H1 (cell line): ENCODE data around the gene NEDD9. TPM values are rescaled to one million over a fixed set of nuclear protein-coding genes. Genes with fewer than 3 reads are reported as not detected.

Source experiments
- CTCF ChIA-PET: fragments of 300-600 bp; sonication (Branson Sonifier 250); formaldehyde crosslinking; loops from one replicate; lab custom pipeline; 2021; ENCODE audit not compliant: partially characterized antibody; lab: Charles Lee
- POLR2A ChIA-PET: fragments of 300-600 bp; sonication (Branson Sonifier 250); formaldehyde crosslinking; loops from one replicate; lab custom pipeline; 2021; ENCODE audit warnings: inconsistent platforms; ENCODE audit not compliant: partially characterized antibody; lab: Charles Lee
- DNase-seq, 2 experiments: peaks; one replicate each; pipeline versions ENCODE4 v3.0.0 to v3.0.0-alpha.2; 2010 to 2022; ENCODE audit warnings: low spot score in 2 of 2, low read depth in 1 of 2, mixed read lengths in 1 of 2
- FAIRE-seq: peaks from 2 replicates; lab custom pipeline; 2011; peaks lifted over from hg19 to GRCh38; lab: Jason Lieb, UNC
- H2AFZ ChIP-seq: 2 replicates; pipeline ENCODE4 v1.8.1; 2012; ENCODE audit warnings: low read length, inconsistent platforms
- H2AK5ac ChIP-seq: 2 replicates; pipeline ENCODE4 v1.6.1; 2013; ENCODE audit warnings: low read depth, low read length
- H2BK120ac ChIP-seq: replicated peaks from 2 replicates; pipeline ENCODE3; 2013; ENCODE audit warnings: low read depth, low read length, inconsistent platforms
- H2BK12ac ChIP-seq: 2 replicates; pipeline ENCODE4 v1.6.1; 2013; ENCODE audit warnings: low read depth, low read length
- H2BK15ac ChIP-seq: 2 replicates; pipeline ENCODE4 v1.6.1; 2013; ENCODE audit warnings: low read length
- H2BK20ac ChIP-seq: 2 replicates; pipeline ENCODE4 v1.6.1; 2013; ENCODE audit warnings: low read length
- H2BK5ac ChIP-seq: 2 replicates; pipeline ENCODE4 v1.6.1; 2013; ENCODE audit warnings: low read depth, low read length
- H3K14ac ChIP-seq: 2 replicates; pipeline ENCODE4 v1.6.1; 2013; ENCODE audit warnings: inconsistent platforms; ENCODE audit not compliant: insufficient read length
- H3K18ac ChIP-seq: 2 replicates; pipeline ENCODE4 v1.6.1; 2013; ENCODE audit warnings: low read length; ENCODE audit errors: extremely low read depth
- H3K23ac ChIP-seq: 2 replicates; pipeline ENCODE4 v1.6.1; 2013; ENCODE audit warnings: inconsistent platforms; ENCODE audit not compliant: insufficient read length
- H3K23me2 ChIP-seq: 2 replicates; pipeline ENCODE4 v1.6.1; 2013; ENCODE audit warnings: low read depth, low read length
- H3K27ac ChIP-seq: 2 replicates; pipeline ENCODE4 v1.6.1; 2011; ENCODE audit warnings: low read depth, low read length, inconsistent platforms
- H3K27me3 ChIP-seq, 4 experiments: replicated peaks in 1 of 4; 1 replicate in 1 of 4; 2 replicates in 3 of 4; pipeline versions ENCODE4 v1.6.1 to v1.8.1; 2011 to 2013; ENCODE audit warnings: low read length in 3 of 4, mild to moderate bottlenecking in 3 of 4, inconsistent platforms in 2 of 4, mixed read lengths in 2 of 4, moderate library complexity in 1 of 4; ENCODE audit not compliant: control insufficient read depth in 3 of 4, insufficient read depth in 3 of 4; ENCODE audit errors: extremely low read depth in 1 of 4
- H3K36me3 ChIP-seq, 4 experiments: 2 replicates each; pipeline versions ENCODE4 v1.6.1 to v1.8.1; 2011 to 2013; ENCODE audit warnings: mild to moderate bottlenecking in 4 of 4, low read length in 3 of 4, moderate library complexity in 2 of 4, control low read depth in 1 of 4, inconsistent platforms in 1 of 4; ENCODE audit not compliant: insufficient read depth in 4 of 4, control insufficient read depth in 2 of 4
- H3K4ac ChIP-seq: replicated peaks from 2 replicates; pipeline ENCODE3; 2013; ENCODE audit warnings: low read length, low read depth, mixed read lengths, inconsistent platforms; ENCODE audit not compliant: insufficient read length
- H3K4me1 ChIP-seq, 4 experiments: replicated peaks in 1 of 4; 1 replicate in 1 of 4; 2 replicates in 3 of 4; pipeline versions ENCODE4 v1.6.1 to v1.8.1; 2011 to 2013; ENCODE audit warnings: low read length in 3 of 4, inconsistent platforms in 2 of 4, mixed read lengths in 1 of 4; ENCODE audit not compliant: insufficient read depth in 4 of 4, control insufficient read depth in 3 of 4
- H3K4me2 ChIP-seq, 2 experiments: 2 replicates each; pipeline versions ENCODE4 v1.6.1 to v1.8.1; 2011 to 2013; ENCODE audit warnings: low read depth in 2 of 2, low read length in 2 of 2, control low read depth in 1 of 2, inconsistent platforms in 1 of 2, mild to moderate bottlenecking in 1 of 2; ENCODE audit not compliant: insufficient read depth in 1 of 2
- H3K4me3 ChIP-seq, 4 experiments: fragments of 200-600, 300-600 bp in 1 of 4; sonication (generic), shearing (Covaris generic), sonication (Bioruptor Twin) in 1 of 4; 2 replicates each; pipeline versions ENCODE4 v1.5.1 to v1.8.1; 2011 to 2016; ENCODE audit warnings: low read length in 4 of 4, low read depth in 3 of 4, control low read depth in 2 of 4, inconsistent platforms in 2 of 4, mild to moderate bottlenecking in 2 of 4, mixed read lengths in 1 of 4, moderate library complexity in 1 of 4; ENCODE audit not compliant: insufficient read depth in 2 of 4; ENCODE audit errors: extremely low read depth in 1 of 4
- H3K56ac ChIP-seq: replicated peaks from 2 replicates; pipeline ENCODE3; 2013; ENCODE audit warnings: low read depth, mild to moderate bottlenecking, mixed read lengths, low read length, inconsistent platforms; ENCODE audit not compliant: insufficient read length
- H3K79me1 ChIP-seq: 2 replicates; pipeline ENCODE4 v1.6.1; 2013; ENCODE audit warnings: low read depth, low read length, control low read depth
- H3K79me2 ChIP-seq, 2 experiments: 2 replicates each; pipeline versions ENCODE4 v1.6.1 to v1.8.1; 2012 to 2013; ENCODE audit warnings: low read length in 2 of 2, mild to moderate bottlenecking in 2 of 2, inconsistent platforms in 1 of 2; ENCODE audit not compliant: insufficient read depth in 2 of 2, control insufficient read depth in 1 of 2
- H3K9ac ChIP-seq, 4 experiments: replicated peaks in 1 of 4; 1 replicate in 1 of 4; 2 replicates in 3 of 4; pipeline versions ENCODE4 v1.6.1 to v1.8.1; 2011 to 2013; ENCODE audit warnings: low read depth in 3 of 4, low read length in 3 of 4, control low read depth in 2 of 4, mild to moderate bottlenecking in 2 of 4, moderate library complexity in 2 of 4, inconsistent platforms in 1 of 4; ENCODE audit errors: extremely low read depth in 1 of 4
- H3K9me3 ChIP-seq, 2 experiments: 2 replicates each; pipeline versions ENCODE4 v1.6.1 to v1.8.1; 2012 to 2013; ENCODE audit warnings: mild to moderate bottlenecking in 2 of 2, moderate library complexity in 2 of 2, control low read depth in 1 of 2, inconsistent platforms in 1 of 2, low read depth in 1 of 2, low read length in 1 of 2, mixed read lengths in 1 of 2; ENCODE audit not compliant: insufficient read depth in 2 of 2
- H4K20me1 ChIP-seq, 2 experiments: replicated peaks in 1 of 2; 2 replicates each; pipeline versions ENCODE3 to v1.8.1; 2011 to 2013; ENCODE audit warnings: inconsistent platforms in 2 of 2, low read length in 2 of 2, mild to moderate bottlenecking in 1 of 2; ENCODE audit not compliant: insufficient read depth in 2 of 2, control insufficient read depth in 1 of 2
- H4K5ac ChIP-seq: 2 replicates; pipeline ENCODE4 v1.6.1; 2013; ENCODE audit warnings: low read length, low read depth, mixed read lengths, inconsistent platforms; ENCODE audit not compliant: insufficient read length
- H4K8ac ChIP-seq: 2 replicates; pipeline ENCODE4 v1.8.0; 2013; ENCODE audit warnings: mild to moderate bottlenecking, moderate library complexity, low read length, inconsistent platforms; ENCODE audit not compliant: insufficient read depth; ENCODE audit errors: extremely low read depth
- H4K91ac ChIP-seq: replicated peaks from 2 replicates; pipeline ENCODE3; 2013; ENCODE audit warnings: low read length, mixed read lengths, inconsistent platforms; ENCODE audit not compliant: insufficient read length
- CEBPB ChIP-seq: IDR thresholded peaks from 2 replicates; pipeline ENCODE4 v1.6.1; 2012; ENCODE audit warnings: low read depth, low read length
- EZH2 ChIP-seq: fragments of 200-600 bp; sonication (generic); IDR thresholded peaks from 2 replicates; pipeline ENCODE4 v1.7.1; 2012; ENCODE audit warnings: low read depth, mild to moderate bottlenecking, moderate library complexity, low read length, inconsistent platforms; ENCODE audit not compliant: severe bottlenecking
- JUND ChIP-seq: IDR thresholded peaks from 2 replicates; pipeline ENCODE4 v1.6.1; 2011; ENCODE audit warnings: mild to moderate bottlenecking, improper control_type of control experiment, low read length
- SP4 ChIP-seq: IDR thresholded peaks from 2 replicates; pipeline ENCODE4 v1.6.1; 2012; ENCODE audit warnings: low read length, inconsistent platforms
- SRF ChIP-seq: IDR thresholded peaks from 2 replicates; pipeline ENCODE4 v1.6.1; 2011; ENCODE audit warnings: mild to moderate bottlenecking, low read depth, low read length, moderate library complexity
- WGBS, 2 experiments: shearing (Covaris generic) in 1 of 2; methylation state at CpG; one replicate each; pipeline versions ENCODE4 v1.1.6 to v1.1.7; 2013 to 2015; ENCODE audit warnings: low lambda C conversion rate in 2 of 2, mixed read lengths in 2 of 2, inconsistent platforms in 1 of 2, low coverage in 1 of 2, missing lambda C conversion rate in 1 of 2; ENCODE audit not compliant: insufficient replicate concordance in 2 of 2, insufficient coverage in 1 of 2, insufficient read length in 1 of 2; ENCODE audit errors: extremely low coverage in 1 of 2, missing lambda C conversion rate in 1 of 2; 5-methylcytosine and 5-hydroxymethylcytosine counted together
- polyA plus RNA-seq, 7 experiments: library from polyadenylated mRNA; depleted of rRNA in 3 of 7; stranded (reverse) in 5 of 7; unstranded in 2 of 7; fragments of >200 nt in 5 of 7; fragments of 200-250 nt in 2 of 7; gene quantifications; 1 replicate in 5 of 7; 2 replicates in 1 of 7; 4 replicates in 1 of 7; pipeline versions ENCODE4 v1.2.1 to v1.2.3, GENCODE V29; 2011 to 2013; ENCODE audit warnings: missing spikeins in 2 of 7, mixed read lengths in 2 of 7
- total RNA-seq: library from RNA; stranded (reverse); fragmentation: NEBNext Ultra II Directional; extraction: Animal tissue kit (Norgen Biotek cat#: 25700); gene quantifications from 2 replicates; pipeline ENCODE4 v1.2.1, GENCODE V29; 2021

The NEDD9 gene
- total and polyA plus RNA-seq, 2 of the 8 experiments (the other 6 are each of a cell fraction or from before 2014, with no cell fraction given) = 3.6 to 12.0 TPM

GRCh38 chr6:11222385-11223277 lies 9.8 kb downstream of the NEDD9 start:
- Histone ChIP-seq H3K79me2 (no peaks in the 10 kb centered on the region), H3K4me2 (no peak overlapping the region), H3K56ac (no peak overlapping the region), H3K27ac (no peak overlapping the region), H4K20me1 (no peaks in the 10 kb centered on the region), H3K79me1 (peaks cover 3% of the 10 kb centered on the region; the same call in 1 of the 2 replicates)
- CTCF ChIA-PET = interaction anchor here (0.8 kb wide), 1 partner anchor 21 kb away, joined by 5 read pairs; no protein-coding TSS in a partner anchor
- no peak for TF ChIP-seq JUND
- TF ChIP-seq EZH2 = no peak
- no peak for TF ChIP-seq CEBPB
- TF ChIP-seq SRF = no peak
- no peak for TF ChIP-seq SP4
- TF ChIP-seq, all 59 proteins: peak for 0
- Histone ChIP-seq H2BK12ac (no peak overlapping the region), H3K14ac (no peak overlapping the region), H3K4me3 (no peak overlapping the region), H2BK5ac (no peak overlapping the region), H2AFZ (no peak overlapping the region), H3K36me3 (no peaks in the 10 kb centered on the region), H4K91ac (no peak overlapping the region), H3K9ac (no peak overlapping the region), H3K18ac (no peak overlapping the region), H3K9me3 (no peaks in the 10 kb centered on the region), H4K5ac (no peak overlapping the region), H2BK15ac (no peak overlapping the region), H2BK120ac (no peak overlapping the region), H3K23me2 (no peaks in the 10 kb centered on the region), H2BK20ac (no peak overlapping the region), H3K23ac (no peak overlapping the region), H3K4me1 (peaks cover 0 to 2% (median 0%) of the 10 kb centered on the region in 4 experiments; a peak in 3 of 7 replicates), H3K4ac (no peak overlapping the region), H4K8ac (no peak overlapping the region), H3K27me3 (no peaks in the 10 kb centered on the region), H2AK5ac (no peak overlapping the region)
- WGBS, 2 experiments = 92% methylated on average over 5 of the region's 5 CpGs; no CpG with 5 or more reads in 1 of the 2 experiments
- FAIRE-seq = no peak
- DNase-seq = no peak
- POLR2A ChIA-PET = no interaction called here
